HG03066 (cell line): ENCODE results near the gene PRRT2.
A peak's percentile ranks its signal among the peaks of the same experiment; 100 is the strongest.
"Not testable (repeated sequence)": the region's sequence is repeated elsewhere in the genome, so short reads cannot be mapped to it uniquely, and the experiment has no call there.

Source experiments
- ATAC-seq: cut with Tn5 transposase; IDR thresholded peaks from one replicate; pipeline ENCODE4 v1.9.1; 2021; ENCODE audit warnings: low read depth; ENCODE audit not compliant: unreplicated experiment

The PRRT2 gene

DNA sequence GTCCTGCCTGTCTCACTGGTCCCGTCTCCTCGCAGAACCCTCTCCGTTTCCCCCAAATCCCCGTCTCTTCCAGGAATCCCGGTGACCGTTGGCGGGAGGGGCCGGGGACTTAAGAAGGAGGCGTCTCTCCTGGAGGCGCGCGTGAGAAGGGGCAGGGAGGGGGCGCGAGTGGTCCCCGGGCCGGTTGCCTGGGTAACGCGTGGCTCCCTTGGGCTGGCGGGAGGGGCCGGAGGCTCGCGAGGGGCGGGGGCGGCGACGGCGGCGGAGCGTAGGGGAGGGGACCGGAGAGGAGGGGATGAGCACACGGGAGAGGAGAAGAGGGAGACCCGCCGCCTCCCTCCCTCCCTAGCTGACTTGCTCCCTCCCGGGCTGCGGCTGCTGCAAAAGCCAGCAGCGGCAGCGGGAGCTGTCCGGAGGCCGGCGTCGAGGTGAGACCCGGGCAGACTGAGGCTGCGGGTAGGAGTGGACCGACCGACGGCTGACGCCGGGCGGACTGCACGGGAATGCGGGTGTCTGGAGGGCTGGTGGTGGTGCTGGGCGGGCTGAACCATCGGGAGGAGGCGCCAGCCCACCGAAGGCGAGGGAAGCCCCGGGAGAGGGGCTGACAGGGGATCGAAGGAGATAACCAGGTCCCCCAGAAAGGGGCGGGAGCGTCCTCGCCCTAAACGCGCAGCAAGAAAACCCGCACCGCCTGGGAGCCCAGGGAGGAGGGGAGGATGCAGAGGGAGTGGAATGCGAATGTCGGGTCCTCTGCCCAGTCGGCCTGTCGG lies at the start of gene PRRT2:
Gene PRRT2, plus strand, starts transcription at position 298 of the 770 bp plus-strand sequence. CDS start 862 bp downstream, outside the sequence.
- ATAC-seq, result no peak

DNA sequence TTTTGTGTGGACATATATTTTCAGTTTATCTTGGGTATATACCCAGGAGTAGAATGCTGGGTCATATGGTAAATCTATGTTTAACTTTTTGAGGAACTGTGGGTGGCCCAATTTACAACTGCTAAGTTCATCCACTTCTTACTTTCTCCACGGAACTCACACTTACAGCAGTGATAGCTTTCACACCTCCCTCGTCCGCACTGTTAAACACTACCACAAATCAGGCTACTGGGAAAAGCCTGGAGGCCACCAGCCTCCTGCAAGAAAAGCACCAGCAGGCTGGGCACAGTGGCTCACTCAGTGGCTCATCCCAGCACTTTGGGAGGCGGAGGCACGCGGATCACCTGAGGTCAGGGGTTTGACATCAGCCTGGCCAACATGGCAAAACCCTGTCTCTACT lies 48.7 kb upstream of the PRRT2 start:
- ATAC-seq, result no peak

- no peak for ATAC-seq
These were observed 46.6 kb upstream of the PRRT2 start for GRCh38 chr16:29765167-29766032.

DNA sequence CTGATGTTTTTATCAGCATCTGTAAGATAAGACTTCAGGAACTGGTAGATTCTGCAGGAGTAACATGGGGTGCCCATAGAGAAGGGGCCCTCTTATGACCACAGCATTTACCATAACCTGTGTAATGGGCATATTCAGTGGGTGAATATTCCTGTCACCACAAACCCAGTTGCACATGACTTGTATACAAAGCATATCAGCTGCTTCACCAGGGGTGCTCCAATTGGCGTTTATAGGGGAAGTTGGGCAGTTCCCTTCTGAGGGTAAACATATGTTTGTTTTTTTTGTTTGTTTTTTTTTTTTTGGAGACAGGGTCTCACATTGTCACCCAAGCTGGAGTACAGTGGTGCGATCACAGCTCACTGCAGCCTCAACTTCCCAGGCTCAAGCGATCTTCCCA lies 45.4 kb upstream of the PRRT2 start:
- no peak for ATAC-seq

DNA sequence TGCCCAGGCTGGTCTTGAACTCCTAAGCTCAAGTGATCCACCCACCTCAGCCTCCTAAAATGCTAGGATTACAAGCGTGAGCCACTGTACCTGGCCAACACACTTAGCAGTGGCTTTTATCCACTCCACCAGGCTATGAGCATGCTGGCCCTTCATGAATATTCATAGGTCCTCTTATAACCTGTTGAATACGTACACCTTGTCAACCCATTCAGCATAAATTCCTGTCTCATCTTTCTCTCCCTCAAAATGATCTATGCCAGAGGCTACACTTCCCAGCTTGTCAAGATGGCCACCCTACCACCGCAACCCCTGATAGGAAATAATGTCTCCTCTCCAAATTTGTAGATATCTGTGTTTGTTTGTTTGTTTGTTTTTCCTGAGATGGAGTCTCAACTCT lies 44.9 kb upstream of the PRRT2 start:
- ATAC-seq, result no peak

DNA sequence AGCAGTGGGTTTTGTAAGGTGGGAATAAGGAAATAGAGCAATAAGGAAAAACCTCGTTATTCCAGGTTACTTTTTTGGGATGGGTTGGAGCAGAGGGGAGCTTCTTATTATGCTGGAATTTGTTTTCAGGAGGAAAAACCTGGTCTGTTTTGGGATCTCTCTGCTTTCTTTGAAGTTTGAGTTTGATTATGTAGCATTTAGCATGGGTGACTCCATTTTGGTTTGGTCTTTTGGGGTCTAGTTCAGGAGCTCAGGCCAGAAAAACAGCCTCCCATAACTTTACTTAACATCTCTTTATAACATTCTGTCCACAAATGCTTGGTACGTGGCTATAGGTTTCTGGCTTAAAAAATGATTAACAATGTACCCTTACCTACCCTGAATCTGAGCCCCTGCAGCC lies 42.5 kb upstream of the PRRT2 start:
- ATAC-seq, result no peak

DNA sequence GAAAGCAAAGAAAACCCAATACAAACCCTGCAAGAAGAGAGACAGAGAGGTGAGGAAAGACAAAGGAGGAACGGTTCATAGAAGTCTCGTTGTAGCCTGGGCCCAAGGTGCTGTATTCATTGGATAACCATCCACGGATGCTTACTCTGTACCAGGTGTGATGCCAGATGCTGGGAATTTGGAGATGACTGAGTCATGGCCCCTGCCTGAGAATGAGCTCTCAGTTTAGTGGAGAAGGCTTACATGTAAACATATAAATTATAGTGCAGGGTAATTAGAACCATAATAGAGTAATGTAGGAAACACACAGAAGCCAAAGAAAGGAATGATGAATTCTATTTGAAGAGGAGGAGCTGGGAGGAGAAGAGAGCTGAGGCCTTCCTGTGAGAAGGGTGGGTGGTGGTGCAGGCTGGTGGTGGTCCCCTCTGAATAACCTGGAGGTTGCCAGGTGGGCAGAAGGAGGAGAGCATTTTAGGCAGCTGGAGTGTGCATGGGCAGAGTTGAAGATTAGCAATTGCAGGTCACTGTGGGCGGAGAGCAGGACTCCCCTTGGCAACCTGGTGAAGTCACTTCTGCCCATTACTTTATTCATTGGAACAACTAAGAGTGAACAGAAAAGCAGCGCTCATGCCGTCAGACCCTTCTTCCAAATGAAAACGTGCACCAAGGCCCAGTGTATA lies 41.6 kb upstream of the PRRT2 start:
- no peak for ATAC-seq

DNA sequence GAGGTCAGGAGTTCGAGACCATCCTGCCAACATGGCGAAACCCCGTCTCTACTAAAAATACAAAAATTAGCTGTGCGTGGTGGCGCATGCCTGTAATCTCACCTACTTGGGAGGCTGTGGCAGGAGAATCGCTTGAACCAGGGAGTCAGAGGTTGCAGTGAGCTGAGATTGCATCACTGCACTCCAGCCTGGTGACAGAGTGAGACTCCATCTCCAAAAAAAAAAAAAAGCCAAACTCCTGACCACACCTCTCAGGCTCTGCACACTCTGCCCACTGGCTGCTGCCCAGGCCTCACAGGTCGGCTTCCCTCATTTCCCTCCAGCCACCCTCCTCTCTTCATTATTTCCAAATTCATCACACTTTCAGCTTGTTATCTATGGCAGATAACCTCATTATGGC lies 39.7 kb upstream of the PRRT2 start:
- ATAC-seq, result not testable (repeated sequence)

DNA sequence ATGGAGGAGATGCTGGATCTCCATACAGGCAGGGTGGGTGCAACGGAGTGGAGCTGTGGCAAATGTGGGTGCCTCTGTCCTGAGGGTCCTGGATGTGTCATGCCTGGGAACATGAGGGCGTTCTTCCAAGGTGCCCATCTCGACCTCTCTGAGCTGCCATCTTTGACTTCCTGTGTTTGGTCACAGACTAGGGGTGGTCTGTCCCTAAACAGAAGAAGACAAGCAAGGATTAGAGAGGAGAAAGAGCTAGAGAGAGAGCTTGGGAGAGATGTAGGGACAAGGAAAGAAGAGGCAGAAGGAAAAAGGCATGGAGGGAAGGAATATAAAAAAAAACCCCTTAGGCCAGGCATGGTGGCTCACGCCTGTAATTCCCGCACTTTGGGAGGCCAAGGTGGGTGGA lies 37.3 kb upstream of the PRRT2 start:
- ATAC-seq, result no peak

GRCh38 chr16:29775742-29776408 lies 36.1 kb upstream of the PRRT2 start:
- no peak for ATAC-seq

- ATAC-seq, result no peak
These were observed 34.2 kb upstream of the PRRT2 start, which contains the start of gene ZG16 for GRCh38 chr16:29777576-29778350. Gene ZG16 (plus strand): TSS chr16:29778256. CDS start chr16:29779267, 1,011 bp downstream.

DNA sequence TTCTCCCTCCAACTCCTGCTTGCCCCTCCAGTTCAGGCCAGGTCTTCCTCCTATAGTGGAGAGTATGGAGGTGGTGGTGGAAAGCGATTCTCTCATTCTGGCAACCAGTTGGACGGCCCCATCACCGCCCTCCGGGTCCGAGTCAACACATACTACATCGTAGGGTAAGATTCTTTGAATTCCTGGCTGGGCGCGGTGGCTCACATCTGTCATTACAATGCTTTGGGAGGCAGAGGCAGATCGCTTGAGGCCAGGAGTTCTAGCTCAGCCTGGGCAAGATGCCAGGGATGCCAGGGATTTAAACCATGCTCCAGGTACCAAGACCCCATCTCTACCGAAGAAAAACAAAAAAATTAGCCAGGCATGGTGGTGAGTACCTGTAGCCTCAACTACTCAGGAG lies 32.5 kb upstream of the PRRT2 start:
- ATAC-seq, result no peak

GRCh38 chr16:29783094-29783953 lies 28.7 kb upstream of the PRRT2 start:
- not testable (repeated sequence) for ATAC-seq

- no peak for ATAC-seq
These were observed 27.8 kb upstream of the PRRT2 start for GRCh38 chr16:29784157-29784556.

- ATAC-seq, result no peak
These were observed 27.0 kb upstream of the PRRT2 start for GRCh38 chr16:29784901-29785500.

GRCh38 chr16:29787155-29787554 lies 24.8 kb upstream of the PRRT2 start:
- not testable (repeated sequence) for ATAC-seq

GRCh38 chr16:29789775-29790182 lies 22.2 kb upstream of the PRRT2 start:
- ATAC-seq, result no peak

DNA sequence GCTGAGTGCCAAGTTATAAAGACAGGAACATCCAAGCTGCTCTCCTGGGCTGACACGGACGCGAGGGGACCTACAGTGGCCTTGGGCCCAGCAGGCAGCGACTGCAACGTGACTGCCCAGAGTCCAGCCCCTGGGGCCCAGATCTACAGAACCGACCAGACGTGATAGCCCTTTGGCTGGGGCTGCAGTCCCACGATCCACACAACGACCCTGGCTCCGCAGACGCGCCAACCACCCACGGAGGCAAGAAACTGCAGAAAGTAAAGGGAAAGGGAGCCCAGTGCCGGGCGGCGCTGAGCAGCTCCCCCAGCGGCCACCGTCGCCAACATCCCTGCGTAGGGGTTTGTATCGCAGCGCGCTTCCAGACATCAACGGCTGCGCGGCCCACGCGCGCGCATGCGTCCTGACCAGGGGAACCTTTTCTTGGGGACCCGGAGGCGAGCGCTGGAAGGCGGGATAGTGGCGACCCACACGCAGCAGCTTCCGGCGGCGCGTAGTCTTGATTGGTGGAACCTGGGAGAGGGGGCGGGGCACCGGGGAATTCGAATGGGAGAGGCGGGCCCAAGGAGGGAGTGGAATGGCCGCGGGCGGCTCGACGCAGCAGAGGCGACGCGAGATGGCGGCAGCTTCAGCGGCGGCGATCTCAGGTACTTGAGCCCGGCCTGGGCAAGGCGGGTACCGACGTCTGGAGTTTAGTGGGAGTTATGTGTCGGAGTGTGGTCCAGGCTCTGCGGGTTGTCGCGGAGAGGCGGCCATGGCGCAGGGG lies 21.6 kb upstream of the PRRT2 start, which contains the start of gene KIF22:
Gene KIF22, plus strand, starts transcription at position 569 of the 766 bp plus-strand sequence. Its CDS starts 9 bp downstream, at position 578.
- ATAC-seq, result peak; percentile 92
